Neural progenitor cell (in vitro differentiated cells): Measurements from ENCODE around the gene TRMT61A.

Source experiments
- CTCF ChIP-seq: fragments of 200-600 bp; sonication (generic); IDR thresholded peaks from 2 replicates; pipeline ENCODE4 v1.5.1; 2017; ENCODE audit warnings: antibody characterized with exemption, mild to moderate bottlenecking
- EZH2 ChIP-seq: fragments of 200-600 bp; sonication (generic); IDR thresholded peaks from 2 replicates; pipeline ENCODE4 v1.6.1; 2017; ENCODE audit warnings: antibody characterized with exemption, mild to moderate bottlenecking, moderate library complexity
- EZH2phosphoT487 ChIP-seq: fragments of 200-600 bp; sonication (generic); IDR thresholded peaks from 2 replicates; pipeline ENCODE4 v1.6.1; 2017; ENCODE audit warnings: antibody characterized with exemption

DNA sequence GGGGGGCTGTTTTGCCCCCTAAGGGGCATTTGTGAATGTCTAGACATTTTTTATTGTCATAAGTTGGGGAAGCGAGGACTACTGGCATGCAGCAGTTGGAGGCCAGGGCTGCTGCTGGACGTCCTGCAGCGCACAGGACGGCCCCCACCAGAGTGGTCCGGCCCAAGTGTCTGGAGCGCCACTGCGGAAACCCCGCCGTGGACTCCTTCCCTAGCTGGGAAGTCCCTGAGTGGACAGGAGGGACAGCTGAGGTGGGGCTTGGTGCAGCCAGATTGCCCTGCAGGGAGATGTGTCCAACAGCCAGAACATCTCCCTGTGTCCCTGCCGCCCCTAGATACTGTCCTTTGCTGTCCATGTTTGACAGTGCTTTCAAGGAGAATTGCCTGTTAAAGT is 11.8 kb upstream of the TRMT61A start:
- TF ChIP-seq CTCF = no peak
- TF ChIP-seq EZH2 = no peak
- no peak for TF ChIP-seq EZH2phosphoT487
